ENCODE results near the gene RBKS. TPM values are rescaled to one million over a fixed set of nuclear protein-coding genes. Genes with fewer than 3 reads are reported as not detected.

The RBKS gene
- total and polyA plus RNA-seq, 2 of the 13 experiments (the other 11 are each of a cell fraction or from before 2014, with no cell fraction given), result 7.7 to 8.3 TPM

GRCh38 chr2:27752551-27753237, 137.5 kb downstream of the RBKS start (continued):
- TF ChIP-seq SP1 (IDR thresholded peaks at IDR 0.05), result no peak
- TF ChIP-seq SP1 (CRISPR knock-in tag; IDR thresholded peaks at IDR 0.05), result no peak
- TF ChIP-seq LRRFIP1 (CRISPR knock-in tag; conservative IDR thresholded peaks at IDR 0.05), result no peak
- TF ChIP-seq EHMT2 (IDR thresholded peaks at IDR 0.05; ENCODE audit: borderline replicate concordance, low read depth, low read length), result no peak
- no peak for TF ChIP-seq MED8 (CRISPR knock-in tag; IDR thresholded peaks at IDR 0.05; ENCODE audit: insufficient replicate concordance)
- no peak for TF ChIP-seq ZNF460 (CRISPR knock-in tag; IDR thresholded peaks at IDR 0.05; ENCODE audit: borderline replicate concordance)
- TF ChIP-seq NFAT5 (CRISPR knock-in tag; IDR thresholded peaks at IDR 0.05), result no peak
- no peak for TF ChIP-seq THYN1 (CRISPR knock-in tag; IDR thresholded peaks at IDR 0.05; ENCODE audit: borderline replicate concordance, low read depth)
- no peak for TF ChIP-seq RERE (CRISPR knock-in tag; IDR thresholded peaks at IDR 0.05; ENCODE audit: low read depth)
- TF ChIP-seq SMC3 (IDR thresholded peaks at IDR 0.05; ENCODE audit: low read length), result no peak
- no peak for TF ChIP-seq RORA (CRISPR knock-in tag; IDR thresholded peaks at IDR 0.05)
- TF ChIP-seq POGK (CRISPR knock-in tag; conservative IDR thresholded peaks at IDR 0.05), result no peak; the same call in 1 of the 2 replicates
- no peak for TF ChIP-seq MBNL3 (CRISPR knock-in tag; conservative IDR thresholded peaks at IDR 0.05)
- TF ChIP-seq TBL1XR1 (IDR thresholded peaks at IDR 0.05; ENCODE audit: borderline replicate concordance, low read length, partially characterized antibody), result no peak

All from HepG2 (cell line).